GM20431 (cell line): ENCODE measurements around the gene SYT7.

Source experiments
- in situ Hi-C: fragments of 300-500 bp; cut with MseI, MboI; formaldehyde crosslinking; loops from one replicate; pipeline ENCODE4 v1.15.0; 2020; ENCODE audit warnings: low sequenced_read_pairs; ENCODE audit not compliant: unreplicated experiment

Gene SYT7

DNA sequence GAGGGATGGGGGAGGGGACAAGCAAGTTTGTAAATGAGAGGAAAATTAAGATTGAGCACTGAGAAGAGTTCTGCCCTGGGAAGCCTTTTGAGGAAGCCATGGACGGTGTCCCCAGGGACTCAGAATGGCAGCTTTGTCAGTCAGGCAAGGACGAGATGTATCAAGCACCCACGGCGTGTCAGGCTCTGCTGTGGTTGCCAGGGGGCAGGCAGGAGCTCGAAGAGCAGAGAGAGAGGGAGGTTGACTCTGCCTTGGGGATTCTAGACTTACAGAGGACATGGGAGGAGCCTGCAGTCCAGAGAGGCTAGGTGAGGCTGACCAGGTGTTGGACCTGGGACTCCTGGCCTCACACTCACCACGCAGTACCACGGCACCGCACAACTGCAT, 29.1 kb upstream of the SYT7 start:
- in situ Hi-C loops = no loop called here

DNA sequence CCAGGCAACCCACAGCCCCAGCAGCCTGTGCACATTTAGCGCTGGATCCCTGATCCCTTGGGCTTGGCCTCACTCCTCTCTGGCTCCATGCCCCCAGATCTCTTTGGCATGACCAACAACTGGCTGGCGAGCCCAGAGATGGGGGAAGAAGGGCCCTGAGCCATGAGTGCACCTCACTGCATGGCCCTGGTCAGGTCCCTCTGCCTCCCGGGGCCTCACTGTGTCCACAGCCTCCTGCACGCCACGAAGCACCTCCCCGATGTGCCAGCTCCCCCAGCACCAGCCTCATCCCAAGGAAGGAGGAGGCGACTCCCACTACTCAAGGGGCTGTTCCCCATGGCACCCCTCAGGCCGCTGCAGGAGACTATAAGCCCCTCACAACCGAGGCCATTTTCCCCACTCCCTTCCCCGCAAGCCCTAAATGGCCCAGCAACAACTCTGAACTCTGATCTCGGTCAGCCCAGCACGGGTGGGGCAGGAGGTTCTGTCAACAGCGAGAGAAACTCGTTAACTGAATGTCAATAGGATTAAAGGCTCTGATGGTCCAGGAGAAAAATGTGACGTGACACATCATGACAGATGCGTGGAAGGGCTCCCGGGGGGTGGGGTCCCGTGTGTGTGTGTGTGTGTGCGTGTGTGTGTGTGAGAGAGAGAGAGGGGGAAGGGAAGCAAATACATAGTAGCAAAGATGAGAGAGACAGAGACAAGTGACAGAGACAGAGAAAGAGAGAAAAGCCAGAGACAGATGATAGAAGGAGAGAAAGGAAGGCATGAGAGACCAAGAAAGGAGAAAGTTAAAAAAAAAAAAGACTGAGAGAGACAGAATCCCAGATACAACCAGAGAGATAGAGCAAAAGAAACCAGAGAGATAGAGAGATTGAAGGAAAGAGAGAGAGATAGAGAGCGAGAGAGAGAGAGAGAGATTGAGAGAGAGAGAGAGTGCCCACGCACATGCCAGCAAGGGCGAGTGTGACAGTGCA, 28.4 kb upstream of the SYT7 start:
- in situ Hi-C loops = no loop called here

DNA sequence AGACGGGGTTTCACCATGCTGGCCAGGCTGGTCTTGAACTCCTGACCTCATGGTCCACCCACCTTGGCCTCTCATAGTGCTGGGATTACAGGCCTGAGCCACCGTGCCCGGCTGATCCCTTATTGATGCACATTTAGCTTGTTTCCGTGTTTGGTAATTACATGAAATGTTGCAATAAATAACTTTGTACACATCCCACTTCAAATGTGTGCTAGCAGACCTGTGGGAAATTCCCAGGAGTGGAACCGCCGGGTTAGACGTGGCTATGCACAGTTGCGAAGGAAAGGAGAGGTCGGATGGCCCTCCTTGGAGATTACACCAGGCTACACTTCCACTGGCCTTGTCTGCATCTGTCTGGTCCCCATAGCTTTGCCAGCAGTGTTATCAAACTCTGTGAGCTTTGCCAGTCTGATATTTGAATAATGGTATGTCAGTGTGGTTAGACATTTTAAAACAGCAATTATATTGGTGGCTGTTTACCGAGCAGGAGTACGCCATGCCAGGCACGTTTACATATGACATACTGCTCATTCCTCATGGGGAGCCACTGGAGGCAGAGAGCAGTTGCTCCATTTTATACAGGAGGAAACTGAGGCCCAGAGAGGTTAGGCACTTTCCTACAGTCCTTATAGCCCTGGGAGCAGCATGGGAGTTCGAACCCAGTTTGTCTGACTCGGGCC, 27.2 kb upstream of the SYT7 start:
- in situ Hi-C loops = no loop called here

DNA sequence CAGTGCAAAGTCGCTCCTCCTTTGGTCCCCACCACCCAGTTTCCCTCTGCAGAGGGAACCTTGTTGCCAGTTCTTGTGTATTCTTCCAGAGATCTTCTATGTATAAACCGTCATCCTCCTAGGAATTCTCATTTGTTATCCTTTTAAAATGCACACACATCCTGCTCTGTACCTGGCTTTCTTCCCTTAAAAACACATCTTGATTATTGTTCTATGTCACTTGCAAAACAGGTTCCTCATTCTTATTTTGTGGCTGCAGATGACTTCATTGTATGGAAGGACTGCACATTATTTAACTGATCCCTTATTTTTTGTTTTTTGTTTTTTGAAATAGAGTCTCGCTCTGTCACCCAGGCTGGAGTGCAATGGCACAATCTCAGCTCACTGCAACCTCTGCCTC, 26.6 kb upstream of the SYT7 start:
- in situ Hi-C loops = no loop called here

DNA sequence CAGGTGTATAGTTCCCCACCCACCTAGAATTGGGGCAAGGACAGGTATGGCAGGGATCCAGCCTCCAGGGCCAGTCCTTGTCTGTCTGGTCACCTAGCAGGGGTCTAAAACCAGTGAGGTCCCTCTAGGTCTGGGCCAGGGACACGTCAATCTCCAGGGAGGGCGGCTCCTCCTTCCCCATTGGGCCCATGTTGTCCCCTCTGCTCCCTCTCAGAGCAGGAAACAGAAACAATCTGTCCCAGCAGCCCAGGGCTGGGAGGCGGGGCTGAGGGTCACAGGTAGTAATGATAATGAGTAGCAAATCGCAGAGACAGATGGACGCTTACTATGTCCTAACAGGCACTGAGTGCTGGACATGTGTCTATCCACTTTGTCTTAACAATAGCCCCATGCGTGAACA, 22.8 kb upstream of the SYT7 start:
- in situ Hi-C loops = no loop called here

- in situ Hi-C loops = no loop called here
Observed at GRCh38 chr11:61602775-61603569, 22.1 kb upstream of the SYT7 start.

DNA sequence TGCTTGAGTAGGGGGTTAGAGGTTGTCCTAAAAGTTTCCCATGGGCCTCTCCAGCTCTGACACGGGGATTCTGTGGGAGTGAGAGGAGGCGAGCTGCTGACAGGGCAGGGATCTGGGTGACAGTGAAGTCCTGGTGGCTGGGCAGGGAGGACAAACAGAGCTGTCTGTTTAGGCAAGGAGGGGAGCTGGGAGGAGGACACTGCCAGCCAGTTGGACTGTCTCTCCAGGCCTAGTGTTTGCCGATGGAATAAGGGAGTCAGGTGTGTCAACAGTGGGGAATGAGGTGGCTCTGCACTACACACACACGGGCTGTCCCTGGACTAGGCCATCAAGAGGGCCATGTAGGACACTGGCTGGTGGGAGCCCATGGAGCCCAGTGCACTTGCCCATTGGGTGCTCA, 20.6 kb upstream of the SYT7 start:
- in situ Hi-C loops = no loop called here

- in situ Hi-C loops = no loop called here
Observed at GRCh38 chr11:61599968-61600710, 19.3 kb upstream of the SYT7 start.

- in situ Hi-C loops = no loop called here
Observed at GRCh38 chr11:61598886-61599868, 18.3 kb upstream of the SYT7 start.

- in situ Hi-C loops = no loop called here
Observed at GRCh38 chr11:61598374-61598773, 17.5 kb upstream of the SYT7 start.

DNA sequence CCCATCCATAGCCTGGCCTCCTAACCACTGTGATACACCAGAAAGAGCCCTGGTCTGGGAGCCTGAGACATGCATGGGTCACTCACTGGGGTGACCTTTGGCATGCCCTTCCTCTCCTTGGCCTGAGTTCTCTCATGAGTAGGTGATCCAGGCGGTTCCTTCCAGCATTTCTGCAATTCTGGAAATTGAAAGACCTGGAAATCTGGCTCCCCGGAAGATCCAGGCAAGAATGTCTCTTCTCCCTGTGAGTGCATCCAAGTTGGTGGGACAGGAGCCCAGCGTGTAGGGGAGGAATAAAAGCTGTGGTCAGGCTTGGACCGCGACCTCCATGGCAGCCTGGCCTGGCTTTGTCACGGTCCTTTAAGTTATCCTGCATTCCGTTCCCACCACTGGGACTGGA, 16.1 kb upstream of the SYT7 start:
- in situ Hi-C loops = no loop called here

DNA sequence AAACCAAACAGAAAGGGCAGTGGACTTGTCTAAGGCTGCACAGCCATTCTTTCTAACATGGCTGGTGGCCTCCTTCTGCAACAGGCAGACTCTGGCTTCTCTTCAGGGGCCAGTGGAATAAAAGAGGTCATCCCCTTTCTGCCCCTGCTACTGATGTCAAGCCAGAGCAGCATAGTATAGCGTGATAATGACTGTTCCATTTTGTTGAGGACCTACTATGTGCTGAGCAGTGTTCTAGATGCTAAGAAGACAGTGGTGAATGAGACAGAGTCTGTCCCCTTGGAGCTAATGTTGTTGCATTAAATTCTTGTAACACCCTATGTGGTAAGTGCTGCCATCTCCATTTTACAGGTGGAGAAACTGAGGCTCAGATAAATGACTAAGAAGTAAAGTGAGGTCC, 15.7 kb upstream of the SYT7 start:
- in situ Hi-C loops = no loop called here

DNA sequence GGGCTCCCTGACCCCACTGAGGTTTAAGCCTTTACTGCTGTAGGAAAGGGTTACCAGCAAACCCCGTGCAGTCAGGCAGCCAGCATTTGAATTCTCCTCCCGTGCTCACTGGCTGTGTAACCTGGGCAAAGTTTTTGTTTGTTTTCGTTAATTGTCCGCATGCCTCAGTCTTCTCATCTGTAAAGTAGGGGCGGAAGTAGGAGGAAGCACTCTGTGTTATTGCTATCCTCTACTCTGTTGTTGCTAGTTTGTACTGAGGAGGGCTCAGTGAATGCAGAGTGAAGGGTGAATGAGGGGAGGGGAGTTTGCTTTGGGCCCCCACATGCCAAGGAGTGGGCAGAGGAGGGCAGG, 14.0 kb upstream of the SYT7 start:
- in situ Hi-C loops = no loop called here

GRCh38 chr11:61593151-61593550, 12.3 kb upstream of the SYT7 start:
- in situ Hi-C loops = no loop called here

- in situ Hi-C loops = no loop called here
Observed at GRCh38 chr11:61592176-61592575, 11.3 kb upstream of the SYT7 start.

- in situ Hi-C loops = no loop called here
Observed at GRCh38 chr11:61589961-61590360, 9.1 kb upstream of the SYT7 start.

GRCh38 chr11:61588728-61589191, 7.9 kb upstream of the SYT7 start:
- in situ Hi-C loops = no loop called here

- in situ Hi-C loops = no loop called here
Observed at GRCh38 chr11:61587951-61588727, 7.3 kb upstream of the SYT7 start.
